Medulla oblongata (tissue), 1 donor: ENCODE measurements around the gene FDX1.
A peak's percentile ranks its signal among the peaks of the same experiment; 100 is the strongest.

Experiments used
- DNase-seq: peaks from one replicate; pipeline ENCODE4 v3.0.0-alpha.2; 2015; ENCODE audit errors: extremely low spot score

The FDX1 gene

DNA sequence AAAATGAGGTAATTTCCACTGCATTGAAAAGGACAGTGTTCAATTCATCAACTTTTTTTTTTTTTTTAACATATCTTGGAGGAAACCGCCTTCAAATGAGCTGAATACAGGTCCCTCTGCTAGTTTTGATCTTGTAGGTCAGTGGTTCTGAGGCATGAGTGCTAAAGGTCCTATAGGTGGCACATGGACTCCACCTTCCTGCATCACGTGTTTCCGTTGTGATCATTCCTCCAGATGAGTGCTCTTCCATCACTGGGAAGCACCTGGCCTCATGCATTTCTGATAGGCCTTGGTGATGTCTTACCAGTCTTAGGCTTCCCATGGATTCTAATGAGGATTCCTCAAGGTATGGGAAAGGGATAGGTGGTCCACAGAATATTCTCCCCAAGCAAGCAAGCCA lies 37.8 kb downstream of the FDX1 start:
- no peak for DNase-seq

DNA sequence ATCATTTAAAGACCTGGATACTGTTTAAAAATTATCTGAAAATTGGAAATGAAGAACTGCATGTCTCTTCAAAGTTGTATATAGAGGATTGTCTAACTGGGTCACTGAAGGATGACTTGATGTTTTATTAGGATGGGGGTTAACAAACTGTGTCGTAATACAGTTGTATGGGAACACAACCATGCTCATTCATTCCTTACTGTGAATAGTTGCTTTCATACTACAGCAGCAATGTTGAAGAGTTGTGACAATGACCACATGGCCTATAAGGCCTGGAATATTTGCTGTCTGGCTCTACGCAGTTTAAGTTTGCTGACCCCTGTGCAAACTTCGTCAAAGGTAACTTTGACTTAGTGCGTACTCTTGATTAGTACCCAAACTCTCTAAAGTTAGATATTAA lies 38.4 kb downstream of the FDX1 start:
- peak; percentile 54 for DNase-seq

DNA sequence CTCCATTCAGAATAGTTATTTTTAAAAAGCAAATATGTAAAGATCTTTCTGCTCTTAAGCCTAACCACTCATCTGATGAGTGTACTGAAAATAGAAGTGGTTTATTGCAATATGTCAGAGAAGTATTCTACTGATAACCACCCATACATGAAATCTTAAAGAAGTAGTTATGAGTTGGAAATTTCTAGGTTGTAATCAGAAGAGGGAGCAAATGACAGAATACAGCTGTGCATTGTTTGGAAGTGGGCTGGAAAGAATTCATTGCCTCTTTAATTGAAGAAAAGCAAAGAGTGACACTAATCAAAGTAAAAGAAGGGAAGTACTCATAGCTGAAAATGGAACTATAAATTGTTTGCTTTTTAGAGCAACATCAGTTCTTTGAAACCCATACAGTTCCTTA lies 39.4 kb downstream of the FDX1 start:
- no peak for DNase-seq

DNA sequence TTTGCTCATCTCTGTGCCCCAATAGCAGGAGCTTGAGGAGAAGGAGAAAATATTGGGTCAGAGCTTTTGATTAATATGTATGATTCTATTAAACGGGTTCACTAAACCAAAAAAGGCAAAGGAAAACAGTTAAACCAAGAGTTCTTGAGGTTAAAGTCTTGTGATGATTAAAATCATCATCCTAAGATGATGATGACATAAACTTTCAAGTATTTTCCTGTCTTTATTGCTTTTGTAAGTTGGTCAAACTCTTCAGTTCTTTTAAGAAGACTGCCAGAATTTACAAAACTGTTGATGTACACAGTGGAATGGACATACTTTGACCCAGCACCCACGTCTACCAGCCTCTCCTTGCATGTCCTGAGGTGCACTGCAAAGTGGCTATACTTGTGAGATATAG lies 41.0 kb downstream of the FDX1 start:
- DNase-seq = no peak

DNA sequence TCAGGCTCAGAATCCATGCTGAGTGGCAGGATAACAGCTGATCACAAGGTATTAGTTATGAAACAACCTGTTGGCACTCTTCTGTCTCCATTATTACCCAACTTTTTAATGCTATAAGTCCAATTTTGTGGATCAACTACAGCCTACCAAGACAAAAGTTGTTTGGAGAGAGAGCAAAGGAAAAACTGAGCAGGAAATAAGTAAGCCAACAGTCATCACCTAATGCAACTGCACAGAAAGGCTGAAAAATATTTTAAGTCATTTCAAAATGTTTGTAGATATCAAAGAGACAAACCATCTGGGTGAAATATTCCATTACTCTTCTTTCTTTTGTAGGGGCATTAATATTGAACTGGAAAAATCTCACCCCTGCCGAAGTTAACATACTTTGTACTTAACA lies 41.6 kb downstream of the FDX1 start:
- DNase-seq = no peak

DNA sequence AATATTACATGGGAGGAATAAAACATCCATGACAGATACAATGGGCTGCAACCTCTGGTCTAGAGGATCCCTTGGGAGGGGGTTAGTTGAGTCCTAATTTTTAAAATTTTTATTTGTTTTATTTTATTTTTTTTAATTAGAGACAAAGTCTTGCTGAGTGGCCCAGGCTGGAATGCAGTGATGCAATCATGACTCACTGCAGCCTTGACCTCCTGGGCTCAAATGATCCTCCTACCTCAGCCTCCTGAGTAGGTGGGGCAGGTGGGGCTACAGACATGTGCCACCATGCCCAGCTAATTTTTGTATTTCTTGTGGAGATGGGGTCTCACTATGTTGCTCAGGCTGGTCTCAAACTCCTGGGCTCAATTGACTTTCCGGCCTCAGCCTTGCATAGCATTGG lies 43.1 kb downstream of the FDX1 start:
- DNase-seq = no peak

DNA sequence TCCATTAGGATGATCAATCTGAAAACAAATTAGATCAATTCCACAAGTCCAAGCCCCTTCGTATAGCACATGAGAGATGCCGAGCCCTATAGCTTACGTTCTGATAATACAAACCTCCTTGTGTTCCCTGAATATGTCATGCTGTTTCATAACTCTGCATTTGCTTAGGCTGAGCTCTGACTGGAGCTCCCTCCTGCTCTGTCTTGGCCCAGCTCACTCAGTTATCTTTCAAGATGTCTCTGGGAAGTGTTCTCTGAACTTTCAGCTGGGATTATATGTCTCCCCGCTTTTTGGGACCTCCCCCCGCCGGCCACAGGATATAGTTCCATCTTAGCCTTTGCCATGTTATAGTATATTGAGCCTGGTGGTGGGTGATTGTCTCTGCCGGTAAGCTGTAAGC lies 44.0 kb downstream of the FDX1 start:
- DNase-seq = no peak

DNA sequence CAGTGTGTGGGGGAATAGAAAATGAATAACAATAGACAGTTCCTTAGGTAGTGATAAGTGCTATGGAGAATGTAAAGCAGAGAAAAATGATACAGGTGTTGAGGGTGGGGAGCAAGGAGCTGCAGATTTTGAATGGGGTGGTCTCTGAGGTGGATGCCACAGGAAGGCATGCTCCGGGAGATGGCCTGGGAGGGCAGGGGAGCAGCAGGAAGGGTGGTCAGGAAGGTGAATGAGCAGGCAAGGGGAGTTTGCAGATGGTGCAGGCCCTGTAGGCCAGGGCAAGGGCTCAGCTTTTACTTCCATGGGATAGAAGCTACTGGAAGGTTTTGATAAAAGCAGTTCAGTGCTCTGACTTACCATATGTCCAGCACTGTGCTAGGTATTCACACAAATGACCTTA lies 44.8 kb downstream of the FDX1 start:
- no peak for DNase-seq

DNA sequence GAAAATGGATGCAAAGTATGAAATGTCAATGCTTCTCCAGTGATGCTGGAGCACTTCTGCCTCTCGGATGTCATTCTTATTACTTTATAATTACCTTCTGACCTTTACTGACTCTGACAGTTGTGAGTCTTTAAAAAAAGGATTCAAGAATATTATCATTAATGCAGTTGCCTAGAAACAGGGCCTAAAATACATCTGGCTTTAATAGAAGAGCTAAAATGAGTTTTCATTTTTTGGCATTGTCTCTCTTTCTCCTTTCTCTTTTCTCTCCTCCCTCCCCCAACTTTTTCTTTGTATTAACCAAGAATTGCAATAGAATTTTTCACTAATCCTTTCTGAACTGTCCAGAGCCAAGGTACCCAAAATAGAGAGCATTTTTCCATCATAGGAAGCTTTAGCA lies 45.9 kb downstream of the FDX1 start:
- no peak for DNase-seq

DNA sequence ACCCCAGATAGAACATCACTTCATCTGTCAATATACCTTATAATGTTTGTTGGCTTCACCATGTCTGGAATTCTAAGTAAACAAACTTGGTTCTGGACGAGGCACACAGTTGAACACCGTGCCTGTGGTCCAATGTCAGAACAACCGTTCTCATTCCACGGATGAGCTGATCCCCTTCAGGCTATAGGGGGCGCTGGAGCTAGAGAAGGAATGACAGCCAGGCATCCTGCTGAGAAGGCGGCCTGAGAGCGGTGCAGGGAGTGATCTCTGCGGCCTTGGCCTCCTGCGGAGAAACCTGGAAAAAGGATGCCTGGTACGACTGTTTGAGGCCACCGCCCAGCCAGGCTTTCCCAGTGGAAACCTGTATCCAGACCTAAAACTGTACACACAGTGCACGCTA lies 48.7 kb downstream of the FDX1 start:
- DNase-seq = no peak

DNA sequence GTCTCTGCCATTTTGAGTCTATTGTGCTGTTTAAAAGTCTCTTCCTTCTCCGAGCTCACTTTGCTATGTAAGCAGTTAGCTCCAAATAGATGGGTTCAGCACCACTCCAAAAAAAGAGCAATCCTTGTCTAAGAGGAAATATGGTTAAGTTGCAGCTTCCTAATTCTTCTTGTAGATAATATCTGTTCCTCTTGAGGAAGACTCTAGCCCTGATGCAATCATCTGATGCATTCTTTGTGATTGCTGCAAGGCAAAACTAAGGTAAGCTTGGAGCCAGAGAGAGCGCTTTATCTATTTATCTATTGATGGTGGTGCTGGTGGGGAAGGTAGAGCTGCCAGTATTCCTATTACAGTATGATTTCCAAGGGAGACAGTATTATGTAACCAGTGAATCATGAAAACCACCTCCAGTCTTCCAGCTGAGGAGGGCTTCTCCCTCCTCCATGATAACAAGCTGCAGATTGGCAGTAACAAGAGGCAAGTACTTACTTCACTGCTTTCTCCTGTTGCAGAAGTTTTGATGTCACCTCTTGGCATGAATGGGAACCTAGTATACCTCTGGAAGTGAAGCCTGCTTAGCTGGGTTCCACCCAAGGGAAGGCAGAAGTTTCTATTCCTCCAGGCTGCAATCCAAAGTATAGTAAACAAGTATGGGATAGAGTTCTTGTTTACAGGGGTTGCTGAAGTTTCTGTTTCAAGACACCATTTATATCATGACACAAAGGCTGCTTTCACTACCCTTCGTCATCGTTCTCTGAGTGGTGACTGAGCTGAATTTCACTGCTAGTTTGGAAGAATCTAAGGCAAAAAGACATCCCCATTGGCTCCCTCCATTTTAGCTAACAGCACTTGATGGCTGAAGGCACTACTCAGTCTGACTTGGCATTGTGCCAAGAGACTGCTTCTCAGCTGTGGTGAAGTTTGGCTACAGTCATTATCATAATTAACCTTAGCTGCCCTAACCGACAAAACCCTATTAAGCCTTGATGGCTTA lies 49.7 kb downstream of the FDX1 start:
- peak; percentile 86 for DNase-seq

DNA sequence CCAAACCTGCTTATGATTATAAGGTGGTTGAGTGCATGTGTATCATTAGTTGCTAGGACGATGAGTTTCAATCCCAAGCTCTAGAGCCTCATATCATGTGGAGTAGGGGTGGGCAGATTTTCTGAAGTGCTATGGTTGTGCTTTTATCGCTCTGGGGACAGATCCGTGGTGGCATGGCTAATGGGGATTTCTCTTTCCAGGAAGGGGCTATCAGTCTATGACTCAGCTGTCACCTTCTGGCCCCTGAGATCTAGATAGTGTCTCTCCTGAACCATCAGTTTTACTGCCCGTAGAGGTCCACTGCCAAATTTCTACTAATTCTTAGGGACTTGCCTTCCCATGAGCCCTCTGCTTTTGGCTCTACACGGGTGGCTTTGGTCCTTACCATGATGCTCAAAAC lies 51.8 kb downstream of the FDX1 start:
- no peak for DNase-seq

DNA sequence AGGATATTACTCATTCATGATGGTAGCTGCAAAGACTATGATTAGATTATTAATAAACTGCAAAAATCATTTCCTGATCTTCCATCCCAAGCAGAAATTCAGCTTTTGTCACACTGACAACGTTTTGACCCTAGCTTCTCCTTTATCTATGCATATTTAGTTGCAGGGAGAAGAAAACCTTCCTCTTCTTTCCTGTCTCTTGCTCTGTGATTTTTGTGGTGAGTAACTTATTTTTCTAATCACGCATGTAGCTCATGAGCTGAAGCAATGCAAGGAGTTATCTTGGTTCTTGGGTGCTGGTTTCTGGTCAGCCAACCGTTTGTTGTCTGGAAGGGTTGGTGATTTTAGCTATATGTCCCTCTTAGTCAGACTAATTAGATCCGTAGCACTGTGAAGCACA lies 56.4 kb downstream of the FDX1 start:
- DNase-seq = peak; percentile 52

DNA sequence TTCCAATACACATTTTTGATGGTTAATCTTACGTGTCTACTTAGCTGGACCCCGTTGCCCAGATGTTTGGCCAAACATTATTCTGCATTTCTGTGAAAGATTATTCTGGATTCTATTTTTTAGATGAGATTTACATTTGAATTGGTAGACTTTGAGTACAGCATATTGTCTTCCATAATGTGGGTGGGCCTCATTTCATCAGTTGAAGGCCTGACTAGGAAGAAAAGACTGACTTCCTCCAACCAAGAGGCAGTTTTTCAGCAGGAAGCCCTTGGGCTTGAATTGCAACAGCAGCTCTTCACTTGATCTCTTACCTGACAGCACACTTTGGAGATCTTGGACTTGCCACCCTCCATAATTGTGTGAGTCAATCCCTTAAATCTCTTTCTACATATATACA lies 58.7 kb downstream of the FDX1 start:
- DNase-seq = no peak

DNA sequence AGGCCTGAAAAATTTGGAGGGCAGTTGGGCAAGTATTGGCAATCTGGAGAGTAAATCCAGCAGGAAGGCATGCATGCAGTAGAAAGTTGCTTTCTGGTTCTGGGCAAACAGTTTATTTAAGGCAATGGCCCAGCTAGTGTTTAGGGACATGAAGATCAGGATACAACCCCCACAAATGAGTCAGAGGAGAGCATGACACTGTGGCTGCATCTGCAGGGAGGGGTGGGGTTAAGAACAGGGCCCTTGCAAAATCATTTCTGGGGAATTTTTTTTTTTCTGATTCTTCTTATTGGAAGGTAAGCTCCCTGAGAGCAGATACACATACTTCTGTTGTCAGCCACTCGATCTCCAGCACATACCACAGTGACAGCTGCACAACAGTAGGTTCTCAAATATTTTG lies 61.1 kb downstream of the FDX1 start:
- no peak for DNase-seq

DNA sequence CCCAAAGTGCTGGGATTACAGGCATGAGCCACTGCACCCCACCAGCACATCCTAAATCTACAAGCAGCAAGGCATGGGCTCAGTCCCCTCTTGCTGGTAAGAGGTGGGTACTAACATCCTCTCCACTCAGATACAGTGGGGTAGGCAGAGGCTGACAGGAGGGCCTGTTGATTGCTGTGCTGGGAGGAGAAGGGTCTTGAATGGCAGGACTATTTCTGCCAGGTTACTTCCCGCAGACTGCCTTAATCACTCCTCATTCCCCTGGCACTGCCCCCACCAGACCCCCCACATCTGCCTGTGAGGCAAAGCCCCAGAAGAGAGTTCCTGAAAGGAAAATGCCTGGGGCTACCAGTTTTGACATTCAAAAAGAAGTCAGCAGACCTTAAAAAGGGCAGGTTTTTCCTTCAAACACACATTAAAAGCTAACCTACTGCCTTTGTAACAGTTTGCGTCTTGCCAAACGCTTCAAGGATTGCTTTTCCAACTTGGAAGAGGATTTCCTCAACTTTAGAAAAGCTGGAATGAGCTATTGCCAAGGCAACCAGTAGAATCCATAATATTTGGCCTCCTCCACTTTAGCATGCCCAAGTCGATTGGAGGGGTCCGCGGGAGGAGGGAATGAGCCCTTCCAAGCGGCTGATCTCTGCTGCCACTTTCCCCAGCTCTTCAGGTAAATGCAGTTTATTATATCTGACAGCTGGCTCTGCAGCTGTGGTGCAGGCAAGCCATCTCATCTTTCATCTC lies 62.0 kb downstream of the FDX1 start:
- no peak for DNase-seq

DNA sequence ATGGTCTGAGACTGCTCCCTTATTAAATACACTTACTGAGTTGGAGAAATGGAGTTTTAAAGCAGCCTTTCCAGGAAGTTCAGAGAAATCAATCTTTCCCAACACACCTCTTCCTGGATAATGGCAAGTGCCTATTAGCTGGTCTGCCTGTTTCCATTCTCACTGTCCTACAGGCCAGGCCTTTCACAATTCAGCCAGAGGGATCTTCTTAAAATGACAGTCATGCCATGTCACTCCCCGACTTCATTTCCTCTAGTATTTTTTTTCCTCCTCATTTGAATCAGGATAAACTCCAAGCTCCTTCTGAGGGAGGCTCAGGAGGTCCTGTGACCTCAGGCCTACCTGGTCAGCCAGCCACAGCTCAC lies 62.6 kb downstream of the FDX1 start:
- no peak for DNase-seq

DNA sequence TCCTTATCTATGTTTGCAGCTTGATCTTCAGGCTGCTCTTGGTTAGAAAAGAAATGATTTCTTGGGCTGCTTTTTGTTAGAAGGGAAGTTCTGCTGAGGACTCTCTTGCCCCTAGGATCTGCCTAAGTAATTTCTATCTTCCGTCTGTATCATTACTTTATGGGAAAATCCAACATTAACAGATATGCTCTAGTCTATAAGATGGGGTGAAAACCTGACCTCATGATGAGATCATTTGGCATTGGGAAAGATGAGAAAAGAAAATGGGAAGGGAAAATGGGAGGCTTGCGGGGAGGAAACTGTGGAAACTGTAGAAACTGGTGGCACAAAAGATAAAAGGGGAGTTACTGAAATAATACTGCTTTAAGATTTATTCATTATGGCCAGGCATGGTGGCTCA lies 63.6 kb downstream of the FDX1 start:
- no peak for DNase-seq

DNA sequence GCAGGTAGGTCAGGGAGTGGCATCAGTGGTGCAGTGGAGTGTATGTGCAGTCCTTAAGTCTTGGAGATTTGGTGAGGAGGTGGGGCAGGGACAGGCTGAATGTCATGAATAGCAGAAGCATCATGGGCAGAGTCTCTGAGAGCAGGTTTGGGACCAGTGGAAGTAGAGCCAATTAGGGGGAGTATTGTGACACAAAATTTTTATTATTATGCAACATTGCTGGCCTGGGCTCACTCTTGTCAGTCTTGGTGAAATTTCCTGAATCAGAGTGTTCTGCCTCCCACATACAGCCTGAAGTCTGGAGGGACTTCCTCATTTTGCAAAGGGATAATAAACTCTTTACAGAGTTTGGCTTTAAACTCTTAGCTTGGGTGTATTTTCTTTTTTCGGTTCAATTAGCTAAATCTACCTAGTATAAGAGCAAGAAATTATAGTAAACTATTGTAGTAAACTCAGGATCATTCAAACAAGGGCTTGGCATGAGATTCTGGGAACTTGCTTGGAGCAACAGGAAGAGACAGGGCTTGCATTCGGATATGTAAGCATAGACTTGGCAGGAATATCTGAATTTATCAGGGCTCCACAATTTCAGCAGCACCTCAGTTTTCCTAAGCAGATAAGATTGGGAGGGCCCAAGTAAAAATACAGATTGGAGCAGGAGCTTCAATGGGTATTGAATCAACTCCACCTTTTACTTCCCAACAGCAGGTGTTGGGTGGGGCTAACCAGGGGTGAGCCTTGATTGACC lies 67.7 kb downstream of the FDX1 start:
- peak; percentile 28 for DNase-seq

DNA sequence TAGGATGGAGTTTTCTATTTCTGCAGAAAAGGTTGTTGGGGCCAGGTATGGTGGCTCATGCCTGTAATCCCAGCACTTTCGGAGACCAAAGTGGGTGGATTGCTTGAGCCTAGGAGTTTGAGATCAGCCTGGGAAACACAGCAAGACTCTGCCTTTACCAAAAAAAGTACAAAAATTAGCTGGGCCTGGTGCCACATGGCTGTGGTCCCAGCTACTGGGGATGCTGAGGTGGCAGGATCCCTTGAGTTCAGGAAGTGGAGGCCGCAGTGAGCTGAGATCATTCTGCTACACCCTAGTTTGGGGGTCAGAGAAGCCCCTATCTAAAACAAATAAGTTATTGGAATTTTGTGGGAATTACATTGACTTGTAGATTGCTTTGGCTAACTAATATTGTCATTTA lies 71.7 kb downstream of the FDX1 start:
- no peak for DNase-seq

DNA sequence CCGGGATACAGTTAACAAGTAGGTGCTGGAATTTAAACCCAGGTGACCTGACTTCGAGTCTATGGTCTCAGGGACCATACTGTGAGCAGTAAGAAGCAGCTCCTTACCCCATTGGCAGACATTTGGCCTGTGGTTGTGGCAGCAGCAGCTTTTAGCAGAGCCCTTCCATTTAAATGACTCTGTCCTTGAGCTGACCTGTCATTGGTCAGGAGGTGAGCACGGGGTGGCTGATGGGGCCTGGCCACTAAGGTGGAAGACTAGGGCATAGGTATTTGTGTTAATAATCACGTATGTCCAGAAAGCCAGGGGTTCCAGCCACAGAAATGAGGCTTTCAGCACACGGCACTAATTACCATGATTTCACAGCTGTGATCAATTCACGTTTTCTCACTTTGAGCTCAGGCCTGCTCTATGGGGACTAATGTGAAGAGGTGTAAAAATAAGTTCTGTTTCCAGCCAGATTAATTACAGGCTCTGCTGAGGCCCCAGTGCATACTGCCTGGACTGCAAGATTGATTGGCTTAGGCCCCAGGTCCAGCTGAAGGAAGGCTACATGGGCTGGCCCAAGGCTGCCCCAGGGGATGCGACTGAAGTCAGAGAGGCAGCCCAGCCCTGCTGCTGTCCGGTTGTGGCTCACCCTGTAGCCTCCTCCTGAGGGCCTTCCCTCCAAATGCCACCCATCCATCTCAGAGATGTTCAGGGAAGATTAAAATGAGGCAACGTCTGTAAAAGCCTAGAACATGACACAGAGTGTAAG lies 76.0 kb downstream of the FDX1 start:
- no peak for DNase-seq

DNA sequence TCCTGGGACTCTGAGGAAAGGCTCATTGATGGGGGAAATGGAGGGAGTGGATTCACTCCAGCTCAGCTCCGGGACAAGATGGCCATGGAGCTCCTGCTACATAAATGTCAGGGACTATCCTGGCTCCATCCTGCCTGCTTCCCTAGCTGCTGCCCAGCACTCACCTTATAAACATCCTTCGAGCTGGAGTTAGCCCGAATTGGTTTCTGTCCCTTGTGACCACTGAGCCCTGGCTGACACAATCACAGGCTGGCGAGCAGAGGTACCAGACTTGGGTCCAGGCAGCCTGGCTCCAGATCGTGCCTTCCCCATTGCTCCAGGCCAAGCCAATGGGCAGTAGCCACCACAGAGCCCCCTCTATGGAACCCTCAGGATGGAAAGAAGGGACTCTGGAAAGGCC lies 77.6 kb downstream of the FDX1 start:
- no peak for DNase-seq
